ENCODE measurements around the gene DOK7.
"Not testable (repeated sequence)": the region's sequence is repeated elsewhere in the genome, so short reads cannot be mapped to it uniquely, and the experiment has no call there.

Gene DOK7

DNA sequence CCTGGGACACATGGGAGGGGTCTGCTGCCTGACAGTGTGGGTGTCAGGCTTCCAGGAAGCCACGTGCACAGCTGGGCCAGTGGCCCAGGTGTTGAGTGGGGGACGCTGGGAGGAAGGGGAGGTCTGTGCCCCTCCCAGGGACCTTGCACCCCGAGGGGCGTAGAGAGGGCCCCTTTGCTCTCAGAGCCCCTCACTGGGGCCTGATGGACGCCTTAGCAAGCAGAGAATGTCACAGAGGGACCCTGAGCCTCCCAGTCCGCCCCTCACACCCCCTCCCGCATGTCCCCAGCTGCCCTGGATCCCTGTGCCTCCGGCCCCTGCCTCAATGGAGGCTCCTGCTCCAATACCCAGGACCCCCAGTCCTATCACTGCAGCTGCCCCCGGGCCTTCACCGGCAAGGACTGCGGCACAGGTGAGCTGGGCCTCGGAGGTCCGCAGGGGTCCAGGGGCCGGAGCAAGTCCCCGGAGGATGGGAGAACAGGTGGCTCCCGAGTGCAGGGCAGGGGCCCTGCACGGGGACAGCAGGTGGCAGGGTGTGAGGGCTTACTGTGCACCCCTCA lies 19.3 kb upstream of the DOK7 start:
- DNase-seq: no peak

DNA sequence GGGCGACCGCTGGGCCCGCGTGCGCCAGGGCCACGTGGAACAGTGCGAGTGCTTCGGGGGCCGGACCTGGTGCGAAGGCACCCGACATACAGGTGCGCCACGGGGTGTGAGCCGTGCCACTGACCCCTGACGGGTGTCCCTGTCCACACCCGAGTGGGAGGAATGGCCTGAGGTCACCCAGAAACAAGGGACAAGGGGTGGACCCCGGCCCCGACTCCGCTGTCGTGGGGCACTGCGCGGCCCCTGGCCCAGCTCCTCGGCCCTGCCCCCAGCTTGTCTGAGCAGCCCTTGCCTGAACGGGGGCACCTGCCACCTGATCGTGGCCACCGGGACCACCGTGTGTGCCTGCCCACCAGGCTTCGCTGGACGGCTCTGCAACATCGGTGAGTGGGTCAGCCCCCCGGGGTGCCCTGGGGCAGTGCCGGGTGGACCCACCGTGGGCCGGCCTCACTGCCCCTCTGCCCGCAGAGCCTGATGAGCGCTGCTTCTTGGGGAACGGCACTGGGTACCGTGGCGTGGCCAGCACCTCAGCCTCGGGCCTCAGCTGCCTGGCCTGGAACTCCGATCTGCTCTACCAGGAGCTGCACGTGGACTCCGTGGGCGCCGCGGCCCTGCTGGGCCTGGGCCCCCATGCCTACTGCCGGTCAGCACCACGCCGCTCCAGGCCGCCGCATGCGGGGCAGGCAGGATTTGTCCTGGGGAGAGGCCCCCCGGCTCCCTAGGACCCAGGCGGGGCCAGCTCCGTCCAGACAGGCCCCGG lies 18.6 kb upstream of the DOK7 start:
- no peak for DNase-seq

DNA sequence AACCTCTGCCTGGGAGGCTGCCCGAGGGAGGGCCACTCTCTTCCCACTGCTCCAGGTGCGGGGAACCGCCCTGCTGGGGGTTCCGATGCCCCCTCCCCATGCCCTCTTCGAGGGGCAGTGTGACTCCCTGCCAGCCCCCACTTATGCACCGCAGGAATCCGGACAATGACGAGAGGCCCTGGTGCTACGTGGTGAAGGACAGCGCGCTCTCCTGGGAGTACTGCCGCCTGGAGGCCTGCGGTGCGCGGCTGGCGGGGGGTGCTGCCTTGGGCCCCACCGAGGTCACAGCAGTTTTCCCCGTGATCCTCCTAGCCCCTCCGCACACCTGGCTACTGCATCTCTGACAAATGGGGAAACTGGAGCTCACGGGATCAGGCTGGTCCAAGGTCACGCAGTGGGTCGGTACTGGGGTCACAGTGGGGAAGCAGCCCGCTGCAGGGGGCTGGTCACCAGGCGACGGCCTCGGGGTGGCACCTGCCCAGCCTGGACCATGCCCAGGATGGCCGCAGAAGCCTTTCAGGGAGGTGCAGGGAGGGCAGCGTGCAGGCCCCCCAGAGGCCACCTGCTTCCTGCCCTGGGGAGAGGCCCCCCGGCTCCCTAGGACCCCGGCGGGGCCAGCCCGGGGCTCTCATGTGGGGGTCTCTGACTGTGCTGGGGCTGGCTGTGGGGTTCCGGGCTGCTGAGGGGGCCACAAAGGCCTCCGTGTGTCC lies 17.8 kb upstream of the DOK7 start:
- no peak for DNase-seq

DNA sequence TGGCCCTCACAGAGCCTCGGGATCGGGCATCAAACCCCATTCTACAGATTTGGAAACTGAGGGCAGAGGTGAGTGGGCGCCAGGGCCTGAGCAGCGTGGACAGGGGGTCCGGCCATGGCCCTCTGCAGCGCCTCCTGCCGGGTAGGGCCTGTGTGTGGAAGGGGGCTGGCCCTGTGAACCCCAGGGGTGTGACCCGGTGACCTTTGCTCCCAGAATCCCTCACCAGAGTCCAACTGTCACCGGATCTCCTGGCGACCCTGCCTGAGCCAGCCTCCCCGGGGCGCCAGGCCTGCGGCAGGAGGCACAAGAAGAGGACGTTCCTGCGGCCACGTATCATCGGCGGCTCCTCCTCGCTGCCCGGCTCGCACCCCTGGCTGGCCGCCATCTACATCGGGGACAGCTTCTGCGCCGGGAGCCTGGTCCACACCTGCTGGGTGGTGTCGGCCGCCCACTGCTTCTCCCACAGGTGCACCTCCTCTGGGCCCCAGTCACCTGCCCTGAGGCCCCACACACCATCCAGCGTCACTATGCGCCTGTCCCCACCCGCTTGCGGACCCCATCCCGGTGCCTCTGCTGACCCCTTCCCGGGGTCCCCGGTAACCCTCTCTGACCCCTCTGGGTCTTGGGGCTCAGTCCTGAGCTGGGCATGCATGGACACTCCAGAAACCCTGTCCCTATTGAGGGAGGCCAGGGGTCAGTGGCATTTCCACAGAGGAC lies 17.1 kb upstream of the DOK7 start:
- DNase-seq: no peak

DNA sequence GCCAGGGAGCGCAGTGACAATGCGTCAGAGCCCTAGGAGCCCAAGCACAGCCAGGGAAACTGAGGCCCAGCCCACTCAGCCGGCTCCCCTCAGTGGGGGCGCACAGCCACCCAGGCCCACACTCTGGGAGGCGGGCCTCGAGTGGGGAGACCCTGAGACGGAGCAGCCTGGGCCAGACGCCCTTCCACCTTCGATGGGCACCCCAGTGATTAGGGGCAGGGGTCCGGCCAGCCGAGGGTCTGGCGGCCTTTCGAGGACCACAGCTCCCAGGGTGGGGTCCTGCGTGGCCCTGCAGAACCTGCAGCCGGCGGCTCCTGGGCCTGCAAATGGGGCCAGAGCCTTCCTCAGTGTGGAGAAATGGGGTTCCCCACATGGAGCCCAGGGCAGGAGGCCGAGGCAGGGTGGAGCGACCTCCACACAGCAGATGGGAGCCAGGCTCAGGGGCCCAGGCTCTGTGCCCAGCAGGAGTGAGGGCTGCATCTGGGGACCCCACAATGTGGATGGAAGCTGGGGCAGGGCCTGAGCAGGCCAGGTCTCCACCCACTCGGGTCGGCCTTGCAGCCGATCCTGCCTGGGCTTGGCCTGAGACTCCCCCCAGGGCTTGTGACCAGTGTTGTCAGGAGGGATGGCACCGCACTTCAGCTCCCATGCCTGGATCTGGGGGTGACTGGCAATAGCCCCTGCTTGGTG lies 16.3 kb upstream of the DOK7 start:
- no peak for DNase-seq

DNA sequence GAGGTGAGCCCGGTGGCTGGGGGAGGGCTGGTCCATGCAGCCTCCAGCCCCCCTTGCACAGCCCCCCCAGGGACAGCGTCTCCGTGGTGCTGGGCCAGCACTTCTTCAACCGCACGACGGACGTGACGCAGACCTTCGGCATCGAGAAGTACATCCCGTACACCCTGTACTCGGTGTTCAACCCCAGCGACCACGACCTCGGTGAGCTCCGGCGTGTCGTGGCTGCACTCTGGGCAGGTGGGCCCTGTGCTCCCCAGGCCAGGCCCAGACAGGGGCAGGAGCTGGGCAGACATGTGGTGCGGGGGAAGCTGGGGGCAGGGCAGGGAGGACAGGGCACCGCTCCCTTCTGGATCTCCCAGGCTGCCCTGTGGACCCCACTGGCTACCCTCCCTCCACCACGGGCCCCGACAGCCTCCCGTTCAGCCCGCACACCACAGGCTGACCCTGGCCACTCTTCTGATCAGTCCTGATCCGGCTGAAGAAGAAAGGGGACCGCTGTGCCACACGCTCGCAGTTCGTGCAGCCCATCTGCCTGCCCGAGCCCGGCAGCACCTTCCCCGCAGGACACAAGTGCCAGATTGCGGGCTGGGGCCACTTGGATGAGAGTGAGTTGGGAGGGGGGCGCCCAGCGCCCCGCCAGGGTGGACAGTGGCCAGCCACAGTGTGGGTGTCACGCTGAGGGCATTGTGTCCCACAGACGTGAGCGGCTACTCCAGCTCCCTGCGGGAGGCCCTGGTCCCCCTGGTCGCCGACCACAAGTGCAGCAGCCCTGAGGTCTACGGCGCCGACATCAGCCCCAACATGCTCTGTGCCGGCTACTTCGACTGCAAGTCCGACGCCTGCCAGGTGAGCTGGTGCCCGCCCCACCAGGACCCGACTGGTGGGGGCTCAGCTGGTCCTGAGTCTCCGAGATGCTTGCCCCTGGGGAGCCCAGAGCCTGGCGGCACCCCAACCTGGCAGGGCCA lies 15.4 kb upstream of the DOK7 start:
- no peak for DNase-seq

DNA sequence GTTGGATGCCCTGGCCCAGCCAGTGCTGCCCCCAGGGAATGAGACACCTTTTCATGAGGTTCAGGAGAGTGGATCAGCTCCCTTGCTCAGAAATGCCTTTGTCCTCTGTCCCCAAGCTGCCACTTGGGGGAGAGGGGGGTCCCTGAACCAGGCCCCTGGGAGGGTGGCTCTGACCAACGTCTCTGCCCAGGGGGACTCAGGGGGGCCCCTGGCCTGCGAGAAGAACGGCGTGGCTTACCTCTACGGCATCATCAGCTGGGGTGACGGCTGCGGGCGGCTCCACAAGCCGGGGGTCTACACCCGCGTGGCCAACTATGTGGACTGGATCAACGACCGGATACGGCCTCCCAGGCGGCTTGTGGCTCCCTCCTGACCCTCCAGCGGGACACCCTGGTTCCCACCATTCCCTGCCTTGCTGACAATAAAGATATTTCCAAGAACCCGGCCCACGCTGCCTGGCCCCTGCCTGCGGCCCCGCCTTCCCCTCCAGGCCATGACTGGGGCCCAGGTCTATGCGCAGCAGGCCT lies 14.0 kb upstream of the DOK7 start:
- no peak for DNase-seq

DNA sequence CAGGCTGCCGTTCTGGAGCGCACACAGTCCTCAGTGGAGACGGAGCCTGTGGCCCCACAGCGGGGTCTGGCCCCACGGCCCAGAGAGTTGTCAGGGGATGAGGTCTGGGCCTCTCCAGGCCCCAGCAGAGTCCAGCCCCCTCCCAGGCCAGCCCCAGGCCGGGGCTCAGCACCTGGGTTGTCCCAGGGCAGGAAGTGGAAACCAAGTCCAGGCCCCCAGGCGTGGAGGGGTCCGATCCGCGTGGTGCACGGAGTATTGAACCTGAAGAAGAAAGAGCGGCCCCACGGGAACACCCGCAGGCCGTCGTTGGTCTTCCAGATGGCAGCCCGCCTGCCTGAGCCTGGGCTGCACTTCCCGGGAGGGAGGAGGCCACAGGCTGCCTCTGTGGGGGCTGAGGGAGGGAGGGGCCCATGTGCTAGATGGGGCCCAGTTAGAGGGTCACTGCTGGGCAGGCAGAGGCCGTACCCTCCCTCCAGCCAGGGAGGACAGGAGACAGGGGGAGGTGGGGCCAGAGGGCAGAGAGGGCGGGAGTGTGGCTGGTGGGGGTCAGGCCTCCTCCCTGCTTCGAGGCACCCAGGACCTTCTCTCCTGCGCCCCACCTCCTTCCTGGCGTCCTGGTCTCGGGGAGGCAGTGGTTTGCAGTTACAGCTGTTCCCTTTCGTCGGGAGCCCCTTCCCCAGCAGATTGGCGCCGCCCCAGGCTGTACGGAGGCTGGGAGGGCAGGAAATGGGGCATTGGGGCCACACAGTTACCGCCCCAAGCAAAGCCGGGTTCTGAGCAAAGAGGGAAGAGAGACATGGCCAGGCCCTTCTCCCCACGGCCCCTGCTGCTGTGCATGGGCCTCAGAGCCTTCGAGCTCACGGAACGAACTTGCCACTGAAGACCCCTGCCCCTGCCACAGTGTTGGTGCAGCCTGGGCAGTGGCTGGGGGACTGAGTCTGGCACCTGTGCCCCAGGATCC lies 13.3 kb upstream of the DOK7 start:
- no peak for DNase-seq

DNA sequence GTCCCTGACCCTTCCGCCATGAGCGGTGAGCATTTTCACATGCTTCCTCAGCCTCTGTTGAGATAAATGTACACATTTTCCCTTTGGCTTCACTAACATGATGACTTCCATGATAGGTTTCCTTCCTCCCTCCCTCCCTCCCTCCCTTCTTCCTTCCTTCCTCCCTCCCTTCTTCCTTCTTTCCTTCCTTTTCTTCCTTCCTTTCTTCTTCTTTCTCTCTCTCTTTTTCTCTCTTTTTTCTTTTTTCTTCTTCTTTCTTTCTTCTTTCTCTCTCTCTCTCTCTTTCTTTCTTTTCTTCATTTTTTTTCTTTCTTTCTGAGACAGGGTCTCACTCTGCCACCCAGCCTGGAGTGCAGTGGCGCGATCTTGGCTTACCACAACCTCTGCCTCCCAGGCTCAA lies 12.5 kb upstream of the DOK7 start:
- DNase-seq: no peak

DNA sequence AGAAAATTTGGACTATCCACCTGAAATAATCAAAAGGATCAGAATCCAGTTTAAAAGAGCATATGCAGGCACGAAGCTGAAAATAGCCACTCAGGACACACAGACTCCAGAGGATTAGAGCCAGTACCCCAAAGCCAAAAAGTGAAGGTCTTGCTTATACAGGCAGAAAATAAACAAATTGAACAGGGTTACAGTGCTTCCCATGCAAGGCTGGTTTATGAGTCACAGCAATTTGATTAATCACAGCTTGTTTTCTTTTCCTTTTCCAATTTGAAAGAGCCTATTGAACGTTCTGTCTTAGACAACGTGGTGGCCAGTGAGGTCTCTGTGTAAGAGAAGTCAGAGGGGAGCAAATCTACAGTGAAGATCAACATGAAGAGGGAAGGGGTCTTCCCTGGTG lies 11.2 kb upstream of the DOK7 start:
- DNase-seq: no peak

DNA sequence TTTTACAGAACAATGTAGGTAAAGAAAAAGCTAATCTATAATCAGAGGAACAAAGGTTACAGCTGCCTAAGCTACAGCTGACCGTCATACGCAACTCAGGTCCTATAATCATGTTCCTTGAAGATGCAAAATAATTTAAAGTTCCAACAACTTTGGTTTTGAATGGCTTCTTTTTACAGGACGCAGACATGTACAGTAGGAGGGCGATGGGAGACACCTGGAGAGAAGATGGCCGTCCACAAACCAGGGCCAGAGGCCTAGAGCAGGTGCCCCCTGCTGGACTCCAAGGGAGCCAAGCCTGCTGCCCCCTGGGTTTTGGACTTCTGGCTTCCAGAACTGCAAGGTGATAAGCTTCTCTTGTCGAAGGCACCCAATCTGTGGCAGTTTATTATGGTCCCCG lies 10.7 kb upstream of the DOK7 start:
- no peak for DNase-seq

DNA sequence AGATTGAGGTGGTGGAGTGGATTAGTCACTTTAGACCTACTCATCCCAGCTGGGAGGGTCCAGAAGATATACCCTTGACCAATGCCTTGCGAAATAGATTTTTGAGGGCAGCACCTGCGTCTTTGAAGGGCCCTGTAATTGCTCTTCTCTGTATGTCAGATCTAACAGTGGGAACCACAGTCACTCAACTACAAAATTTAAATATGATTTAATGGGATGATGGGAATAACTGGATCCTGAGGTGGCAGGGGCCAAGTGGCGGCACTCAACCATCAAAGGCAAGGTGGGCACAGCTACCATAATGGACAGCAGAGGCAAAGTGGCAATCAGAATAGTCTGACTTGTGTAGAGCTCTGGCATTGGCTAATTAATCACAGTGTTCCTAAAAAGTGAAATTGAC lies 7.5 kb upstream of the DOK7 start:
- not testable (repeated sequence) for DNase-seq

DNA sequence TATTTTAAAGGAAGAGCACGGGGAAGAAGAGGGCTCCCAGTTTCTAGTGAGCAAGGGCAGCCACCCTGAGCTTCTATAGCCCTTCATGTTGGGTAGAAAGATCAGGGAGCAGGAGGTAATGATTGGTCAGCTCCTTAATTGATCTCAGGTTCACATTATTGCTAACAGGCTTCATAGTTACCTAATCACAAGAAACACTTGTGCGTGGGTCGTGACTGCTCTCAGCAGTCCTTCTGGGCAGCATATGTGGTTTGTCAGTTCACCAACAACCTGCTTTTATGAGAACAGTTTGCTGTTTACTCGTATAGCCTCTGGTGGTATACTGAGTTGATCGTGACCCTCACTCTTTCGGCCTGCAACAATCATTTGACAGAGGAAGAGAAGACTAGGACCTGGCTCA lies 4.7 kb upstream of the DOK7 start:
- no peak for DNase-seq

DNA sequence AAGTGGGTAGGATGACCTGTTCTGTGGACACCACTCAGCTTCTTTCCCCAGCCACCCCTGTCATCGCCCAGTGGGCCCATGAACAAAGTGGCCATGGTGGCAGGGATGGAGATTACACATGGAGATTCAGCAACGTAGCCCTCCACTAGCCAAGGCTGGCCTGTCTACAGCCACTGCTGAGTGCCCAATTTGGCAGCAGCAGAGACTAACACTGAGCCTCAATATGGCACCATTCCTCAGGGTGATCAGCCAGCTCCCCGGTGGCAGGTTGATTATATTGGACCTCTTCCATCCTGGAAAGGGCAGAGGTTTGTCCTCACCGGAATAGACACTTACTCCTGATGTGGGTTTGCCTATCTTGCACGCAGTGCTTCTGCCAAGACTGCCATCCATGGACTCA lies 4.0 kb upstream of the DOK7 start:
- not testable (repeated sequence) for DNase-seq

DNA sequence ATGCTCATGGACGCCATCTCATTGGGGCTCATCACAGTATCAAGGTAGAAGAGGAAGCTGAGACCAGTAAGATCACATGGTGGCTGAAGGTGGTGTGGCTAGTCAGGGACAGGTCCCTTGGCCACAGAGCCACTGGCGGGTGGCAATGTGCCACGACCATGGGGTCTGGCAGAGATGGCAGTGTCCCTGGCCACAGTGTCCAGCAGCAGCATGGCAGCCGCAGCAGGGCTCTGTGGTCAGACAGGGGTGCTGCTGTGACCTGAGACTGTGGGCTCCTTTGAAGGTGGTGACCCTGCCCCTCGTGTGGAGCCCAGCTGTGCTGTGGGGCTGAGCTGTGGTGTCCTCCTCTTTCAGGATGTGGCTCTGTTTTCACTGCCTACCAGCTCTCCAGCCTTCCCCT lies 2.2 kb upstream of the DOK7 start:
- no peak for DNase-seq

DNA sequence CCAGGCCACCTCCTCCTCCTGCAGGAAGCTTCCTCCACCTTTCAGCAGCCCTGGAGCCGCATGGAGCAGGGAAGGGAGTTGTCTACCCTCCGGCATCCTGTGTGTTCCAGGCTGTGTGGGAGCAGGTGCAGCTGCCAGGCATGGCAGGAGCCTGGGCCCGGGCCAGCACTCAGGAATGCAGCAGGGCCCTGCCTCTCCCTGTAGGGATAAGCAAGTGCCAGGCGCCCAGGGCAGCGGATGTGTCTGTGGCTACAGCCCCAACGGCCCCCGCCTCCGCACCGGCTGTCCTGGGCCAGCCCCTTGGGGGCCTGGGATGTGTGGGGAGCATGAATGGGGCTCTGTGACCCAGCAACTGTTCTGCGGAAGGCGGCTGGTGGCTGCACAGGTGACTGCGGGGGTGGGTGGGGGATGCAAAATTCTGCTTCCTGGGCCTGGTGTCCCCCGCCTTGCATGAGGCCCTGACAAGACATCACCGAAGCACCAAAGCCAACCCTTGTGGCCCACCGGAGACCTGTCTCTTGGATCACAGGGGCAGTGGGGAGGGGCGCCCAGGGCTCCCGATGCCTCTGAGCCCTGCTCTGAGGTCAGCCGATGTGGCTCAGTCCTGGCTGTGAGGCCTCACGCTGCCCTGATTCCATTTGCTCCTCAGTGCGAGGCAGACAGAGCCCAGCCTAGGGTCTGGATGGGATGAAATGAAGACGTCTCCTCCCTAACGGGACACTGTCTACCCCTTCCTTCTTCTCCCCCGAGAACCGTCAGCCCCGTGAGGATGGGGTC lies 1.4 kb upstream of the DOK7 start:
- no peak for DNase-seq

DNA sequence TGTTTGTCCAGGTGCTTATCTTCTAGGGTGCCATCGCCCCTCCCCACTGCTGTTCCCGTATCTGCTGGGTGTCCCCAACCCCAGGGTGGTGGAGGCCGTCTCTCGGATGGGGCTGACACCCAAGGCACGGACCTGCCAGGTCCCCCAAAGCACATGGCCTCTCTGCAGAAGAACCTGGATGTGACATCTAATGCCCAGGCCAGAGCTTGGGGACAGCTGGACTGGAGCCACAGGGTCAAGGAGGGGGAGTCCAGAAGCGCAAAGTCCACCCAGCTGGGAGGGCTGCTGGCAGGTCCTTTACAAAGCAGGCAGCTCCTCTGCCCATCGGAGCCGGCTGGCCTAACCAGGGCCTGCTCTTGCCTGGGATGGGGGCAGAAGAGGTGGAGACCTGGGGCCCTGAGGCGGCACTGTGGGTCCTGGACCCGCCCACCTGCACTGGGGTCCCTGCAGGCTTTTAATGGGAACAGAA lies 751 bp upstream of the DOK7 start:
- DNase-seq: no peak

DNA sequence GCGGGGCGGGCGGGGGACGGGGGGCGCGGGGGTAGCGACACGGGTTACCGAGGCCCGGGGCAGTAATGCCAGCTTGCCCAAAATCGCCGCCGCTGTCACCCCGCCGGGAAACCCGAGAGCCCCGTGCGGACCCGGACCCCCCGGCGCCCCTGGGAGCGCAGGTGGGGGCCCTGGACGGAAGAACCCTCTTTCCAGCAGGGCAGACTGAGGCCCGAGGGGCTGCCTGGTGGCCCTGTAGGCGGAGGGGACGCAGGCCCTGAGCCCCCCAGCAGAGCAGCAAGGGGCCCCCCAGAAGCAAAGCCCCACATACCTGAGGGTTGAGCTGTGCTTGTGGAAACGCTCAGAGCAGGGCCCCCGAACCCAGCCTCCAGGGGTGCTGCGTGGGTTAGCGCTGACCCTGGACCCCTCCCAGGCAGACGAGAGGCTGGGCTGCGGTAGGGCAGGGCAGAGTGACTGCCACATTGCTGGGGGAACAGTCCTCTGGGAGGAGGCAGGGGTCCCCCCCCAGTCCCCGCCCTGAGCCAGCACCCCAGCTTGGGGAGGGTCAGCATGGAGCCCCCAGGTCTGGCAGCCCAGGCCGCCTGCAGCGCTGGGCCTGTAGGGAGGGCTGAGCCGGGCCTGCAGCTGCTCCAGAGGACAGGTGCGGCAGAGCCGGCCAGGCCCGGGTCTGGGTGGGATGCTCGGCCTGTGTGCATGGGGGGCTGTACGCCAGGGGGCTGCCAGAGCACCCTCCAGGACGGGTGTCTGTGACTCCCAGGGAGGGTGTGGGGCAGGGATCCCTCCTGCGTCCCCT lies 646 bp downstream of the DOK7 start:
- DNase-seq: no peak

Data from NCI-H774 (cell line).